ENCODE results near the gene ANTXR1.
A peak's percentile ranks its signal among the peaks of the same experiment; 100 is the strongest.

ANTXR1 gene

GRCh38 chr2:69007169-69007568, 5.8 kb upstream of the ANTXR1 start:
- no peak for DNase-seq (ENCODE audit: low spot score)

GRCh38 chr2:69007603-69008002, 5.4 kb upstream of the ANTXR1 start:
- no peak for DNase-seq (ENCODE audit: low spot score)

- DNase-seq (ENCODE audit: low spot score), result no peak
Measured at GRCh38 chr2:69010437-69011194, 2.4 kb upstream of the ANTXR1 start.

GRCh38 chr2:69011611-69012157, 1.3 kb upstream of the ANTXR1 start:
- no peak for DNase-seq (ENCODE audit: low spot score)

- DNase-seq (ENCODE audit: low spot score), result peak; percentile 71
Measured at GRCh38 chr2:69012310-69013141, 453 bp upstream of the ANTXR1 start.

- peak; percentile 35 for DNase-seq (ENCODE audit: low spot score)
Measured at GRCh38 chr2:69013840-69014821, 1.2 kb downstream of the ANTXR1 start.

GRCh38 chr2:69017080-69017479, 4.1 kb downstream of the ANTXR1 start:
- DNase-seq (ENCODE audit: low spot score), result peak; percentile 35

- no peak for DNase-seq (ENCODE audit: low spot score)
Measured at GRCh38 chr2:69017835-69018234, 4.9 kb downstream of the ANTXR1 start.

- DNase-seq (ENCODE audit: low spot score), result no peak
Measured at GRCh38 chr2:69018678-69019095, 5.7 kb downstream of the ANTXR1 start.

GRCh38 chr2:69020496-69021426, 7.8 kb downstream of the ANTXR1 start:
- no peak for DNase-seq (ENCODE audit: low spot score)

- DNase-seq (ENCODE audit: low spot score), result no peak
Measured at GRCh38 chr2:69021727-69022126, 8.7 kb downstream of the ANTXR1 start.

- no peak for DNase-seq (ENCODE audit: low spot score)
Measured at GRCh38 chr2:69022548-69022947, 9.6 kb downstream of the ANTXR1 start.

GRCh38 chr2:69023236-69023635, 10.3 kb downstream of the ANTXR1 start:
- no peak for DNase-seq (ENCODE audit: low spot score)

GRCh38 chr2:69026026-69026425, 13.0 kb downstream of the ANTXR1 start:
- no peak for DNase-seq (ENCODE audit: low spot score)

GRCh38 chr2:69026691-69027459, 13.9 kb downstream of the ANTXR1 start:
- DNase-seq (ENCODE audit: low spot score), result no peak

- DNase-seq (ENCODE audit: low spot score), result no peak
Measured at GRCh38 chr2:69030800-69031428, 17.9 kb downstream of the ANTXR1 start.

- no peak for DNase-seq (ENCODE audit: low spot score)
Measured at GRCh38 chr2:69031466-69031865, 18.5 kb downstream of the ANTXR1 start.

GRCh38 chr2:69032336-69032735, 19.4 kb downstream of the ANTXR1 start:
- no peak for DNase-seq (ENCODE audit: low spot score)

- DNase-seq (ENCODE audit: low spot score), result no peak
Measured at GRCh38 chr2:69033461-69034095, 20.6 kb downstream of the ANTXR1 start.
